Inferior parietal cortex (tissue), 1 donor: ENCODE data around the gene PDF.
A peak's percentile ranks its signal among the peaks of the same experiment; 100 is the strongest.
"Not testable (repeated sequence)": the region's sequence is repeated elsewhere in the genome, so short reads cannot be mapped to it uniquely, and the experiment has no call there.

ENCODE experiments used
- DNase-seq: peaks from one replicate; pipeline ENCODE4 v3.0.0-alpha.2; 2016; ENCODE audit errors: extremely low spot score

PDF gene

GRCh38 chr16:69330286-69331109 is at the start of gene PDF:
Gene PDF (minus strand): TSS chr16:69330588. CDS start chr16:69330570, 18 bp downstream.
- peak; percentile 94 for DNase-seq

- DNase-seq: no peak
These were observed 48.4 kb upstream of the PDF start for GRCh38 chr16:69378760-69379159.

GRCh38 chr16:69378036-69378435 is 47.6 kb upstream of the PDF start:
- no peak for DNase-seq

GRCh38 chr16:69376393-69377059 is 46.1 kb upstream of the PDF start:
- DNase-seq: no peak

GRCh38 chr16:69373019-69373418 is 42.6 kb upstream of the PDF start:
- no peak for DNase-seq

GRCh38 chr16:69371564-69371963 is 41.2 kb upstream of the PDF start:
- DNase-seq: no peak

- DNase-seq: no peak
These were observed 38.5 kb upstream of the PDF start for GRCh38 chr16:69368866-69369265.

GRCh38 chr16:69367980-69368379 is 37.6 kb upstream of the PDF start:
- DNase-seq: no peak

- DNase-seq: no peak
These were observed 36.0 kb upstream of the PDF start for GRCh38 chr16:69366431-69366830.

- no peak for DNase-seq
These were observed 35.5 kb upstream of the PDF start for GRCh38 chr16:69365901-69366300.

GRCh38 chr16:69364088-69364487 is 33.7 kb upstream of the PDF start:
- DNase-seq: no peak

- DNase-seq: no peak
These were observed 32.9 kb upstream of the PDF start for GRCh38 chr16:69363281-69363717.

GRCh38 chr16:69360070-69360469 is 29.7 kb upstream of the PDF start:
- not testable (repeated sequence) for DNase-seq

- no peak for DNase-seq
These were observed 21.1 kb upstream of the PDF start, which contains the start of gene TMED6 for GRCh38 chr16:69351309-69352027. Gene TMED6 (minus strand): TSS chr16:69351786. CDS start chr16:69351753, 33 bp downstream.

GRCh38 chr16:69350536-69351133 is 20.2 kb upstream of the PDF start:
- no peak for DNase-seq

GRCh38 chr16:69349536-69349935 is 19.1 kb upstream of the PDF start:
- no peak for DNase-seq

GRCh38 chr16:69348222-69348621 is 17.8 kb upstream of the PDF start:
- DNase-seq: no peak

GRCh38 chr16:69346683-69347082 is 16.3 kb upstream of the PDF start:
- DNase-seq: no peak

- no peak for DNase-seq
These were observed 15.5 kb upstream of the PDF start for GRCh38 chr16:69345923-69346322.

GRCh38 chr16:69344171-69344570 is 13.8 kb upstream of the PDF start:
- DNase-seq: no peak

GRCh38 chr16:69340095-69340644 is 9.8 kb upstream of the PDF start:
- no peak for DNase-seq
